Measurements from ENCODE around the gene MEN1.

GRCh38 chr11:64776875-64777274, 33.5 kb downstream of the MEN1 start:
- TF ChIP-seq CSDC2 (CRISPR knock-in tag; IDR thresholded peaks at IDR 0.05) (no peak), BACH2 (CRISPR knock-in tag; IDR thresholded peaks at IDR 0.05; ENCODE audit: borderline replicate concordance) (no peak), ZFP30 (CRISPR knock-in tag; IDR thresholded peaks at IDR 0.05) (no peak), RARB (CRISPR knock-in tag; IDR thresholded peaks at IDR 0.05) (no peak), ZFP3 (CRISPR knock-in tag; IDR thresholded peaks at IDR 0.05) (no peak), ARNTL (CRISPR knock-in tag; IDR thresholded peaks at IDR 0.05; ENCODE audit: borderline replicate concordance, low read depth) (no peak), ZNF8 (CRISPR knock-in tag; IDR thresholded peaks at IDR 0.05) (no peak), GLIS3 (CRISPR knock-in tag; IDR thresholded peaks at IDR 0.05) (no peak), ZC3H10 (CRISPR knock-in tag; IDR thresholded peaks at IDR 0.05) (no peak), PATZ1 (CRISPR knock-in tag; IDR thresholded peaks at IDR 0.05; ENCODE audit: borderline replicate concordance) (no peak), TCF4 (CRISPR knock-in tag; IDR thresholded peaks at IDR 0.05; ENCODE audit: borderline replicate concordance) (no peak)
